Measurements from ENCODE around the gene HS3ST4. TPM values are rescaled to one million over a fixed set of nuclear protein-coding genes. Genes with fewer than 3 reads are reported as not detected.

HS3ST4 gene
- total and polyA plus RNA-seq, 10 of the 15 experiments (the other 5 are each of a cell fraction or from before 2014, with no cell fraction given): 0.05 TPM; not detected in 9

- 5% methylated on average over 12 of the region's 12 CpGs for WGBS (ENCODE audit: insufficient coverage, insufficient replicate concordance, low lambda C conversion rate, missing lambda C conversion rate)
These were observed 327.9 kb downstream of the HS3ST4 start for GRCh38 chr16:26019381-26020242.

GRCh38 chr16:26026709-26027450 is 335.1 kb downstream of the HS3ST4 start:
- no peak for TF ChIP-seq YY1 (IDR thresholded peaks at IDR 0.05; ENCODE audit: low read depth, low read length)
- TF ChIP-seq SUPT20H (IDR thresholded peaks at IDR 0.05; ENCODE audit: borderline replicate concordance, control insufficient read depth, low read depth, low read length): no peak
- TF ChIP-seq HDGF (IDR thresholded peaks at IDR 0.05): no peak
- no peak for TF ChIP-seq CEBPZ (IDR thresholded peaks at IDR 0.05; ENCODE audit: low read depth, low read length)
- no peak for TF ChIP-seq SMAD1 (IDR thresholded peaks at IDR 0.05; ENCODE audit: low read depth, partially characterized antibody)
- no peak for TF ChIP-seq NR2C1 (IDR thresholded peaks at IDR 0.05)
- Histone ChIP-seq H2AFZ (ENCODE audit: control insufficient read depth, low read depth, low read length) (no peak overlapping the region), H3K9ac (ENCODE audit: control insufficient read depth, insufficient read depth, low read length) (no peak overlapping the region), H3K4me1 (ENCODE audit: control insufficient read depth, insufficient read depth, low read length) (no peaks in the 10 kb centered on the region), H4K20me1 (ENCODE audit: control insufficient read depth, insufficient read depth) (no peaks in the 10 kb centered on the region), H3K9me3 (replicated peaks; ENCODE audit: control insufficient read depth, insufficient read depth, low read length) (no peaks in the 10 kb centered on the region), H3K27ac (ENCODE audit: control insufficient read depth, insufficient read depth) (no peak overlapping the region), H3K27me3 (replicated peaks in 1 of 2; ENCODE audit: control insufficient read depth in 2 of 2, insufficient read depth in 2 of 2, low read length in 1 of 2) (no peaks in the 10 kb centered on the region), H3K4me3 (no peak overlapping the region), H3K4me2 (ENCODE audit: control insufficient read depth, insufficient read depth) (no peak overlapping the region), H3K79me2 (ENCODE audit: control insufficient read depth, insufficient read depth, low read length) (no peaks in the 10 kb centered on the region), H3K36me3 (ENCODE audit: control insufficient read depth in 2 of 2, insufficient read depth in 2 of 2, low read length in 1 of 2) (no peaks in the 10 kb centered on the region)
- no TSS peak for BruUV-seq (replicated peaks)
- ChIA-PET RAD21 (ENCODE audit: unreplicated experiment) (no interaction called here), SMC1A (ENCODE audit: uncharacterized antibody, unreplicated experiment) (no interaction called here), CTCF (interaction anchor here (0.6 kb wide), 1 partner anchor 14 kb away, joined by 3 read pairs; no protein-coding TSS in a partner anchor), POLR2A (no interaction called here)
- intact Hi-C loops (cut with micrococcal nuclease; ENCODE audit: unreplicated experiment) (no loop called here), in situ Hi-C loops (cut with MboI) (no loop called here)
- WGBS (ENCODE audit: insufficient coverage, insufficient replicate concordance, low lambda C conversion rate, missing lambda C conversion rate): 61% methylated on average over 9 of the region's 9 CpGs
- ATAC-seq: no peak
- FAIRE-seq: no peak
- DNase-seq (ENCODE audit: low read depth, low spot score): no peak

More at GRCh38 chr16:26019381-26020242, 327.9 kb downstream of the HS3ST4 start:
- ATAC-seq (no peak), FAIRE-seq (no peak), DNase-seq (ENCODE audit: low read depth, low spot score) (no peak)
- Histone ChIP-seq H3K27me3 (replicated peaks in 1 of 2; ENCODE audit: control insufficient read depth in 2 of 2, insufficient read depth in 2 of 2, low read length in 1 of 2) (no peaks in the 10 kb centered on the region), H3K27ac (ENCODE audit: control insufficient read depth, insufficient read depth) (no peak overlapping the region), H3K4me3 (no peak overlapping the region), H4K20me1 (ENCODE audit: control insufficient read depth, insufficient read depth) (no peaks in the 10 kb centered on the region), H3K36me3 (ENCODE audit: control insufficient read depth in 2 of 2, insufficient read depth in 2 of 2, low read length in 1 of 2) (no peaks in the 10 kb centered on the region), H3K79me2 (ENCODE audit: control insufficient read depth, insufficient read depth, low read length) (no peaks in the 10 kb centered on the region), H3K9me3 (replicated peaks; ENCODE audit: control insufficient read depth, insufficient read depth, low read length) (no peaks in the 10 kb centered on the region; the same call in 2 of the 3 replicates), H2AFZ (ENCODE audit: control insufficient read depth, low read depth, low read length) (no peak overlapping the region), H3K4me1 (ENCODE audit: control insufficient read depth, insufficient read depth, low read length) (no peaks in the 10 kb centered on the region), H3K9ac (ENCODE audit: control insufficient read depth, insufficient read depth, low read length) (no peak overlapping the region), H3K4me2 (ENCODE audit: control insufficient read depth, insufficient read depth) (no peak overlapping the region)
- TF ChIP-seq GABPA (IDR thresholded peaks at IDR 0.05; ENCODE audit: low read depth): no peak
- in situ Hi-C loops (cut with MboI): no loop called here
- ChIA-PET POLR2A (no interaction called here), CTCF (no interaction called here), RAD21 (ENCODE audit: unreplicated experiment) (no interaction called here), SMC1A (ENCODE audit: uncharacterized antibody, unreplicated experiment) (no interaction called here)
- BruUV-seq (replicated peaks): no TSS peak
- intact Hi-C loops (cut with micrococcal nuclease; ENCODE audit: unreplicated experiment): no loop called here

All from GM12878 (cell line).